Measurements from ENCODE around the gene GAN.

Gene GAN

DNA sequence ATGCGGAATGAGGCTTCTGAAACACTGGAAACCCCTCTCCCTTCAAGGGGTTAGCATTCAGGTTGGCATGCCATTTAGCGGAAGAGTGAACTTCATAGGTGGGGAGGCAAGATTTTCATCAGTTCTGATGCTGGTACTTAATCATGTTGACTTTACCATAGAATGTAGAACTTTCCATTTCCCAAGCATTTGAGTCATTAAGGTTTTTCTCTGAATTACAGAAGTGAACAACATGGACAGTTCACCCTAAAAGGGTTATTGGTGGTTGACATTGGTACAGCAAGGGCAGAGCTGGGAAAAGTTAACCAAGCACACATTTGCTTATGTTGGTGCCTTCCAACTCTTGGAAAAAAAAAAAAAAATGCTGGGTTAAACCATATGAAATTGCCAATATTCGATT is 39.1 kb downstream of the GAN start:
- Histone ChIP-seq H3K4me3 (replicated peaks; ENCODE audit: insufficient read depth, low read length) (no peak overlapping the region), H3K27ac (replicated peaks) (no peak overlapping the region), H3K27me3 (ENCODE audit: insufficient read depth, poor library complexity, severe bottlenecking) (no peaks in the 10 kb centered on the region)
- DNase-seq (ENCODE audit: low read depth in 1 of 2, low spot score in 1 of 2): no peak
- TF ChIP-seq GABPA (IDR thresholded peaks at IDR 0.05; ENCODE audit: low read depth) (no peak), SPI1 (IDR thresholded peaks at IDR 0.05; ENCODE audit: borderline replicate concordance, low read depth) (no peak), POLR2AphosphoS5 (IDR thresholded peaks at IDR 0.05; ENCODE audit: low read depth) (no peak), CTCF (IDR thresholded peaks at IDR 0.05; ENCODE audit: insufficient read depth, low read length) (no peak)
- TF ChIP-seq, protein P1, sequence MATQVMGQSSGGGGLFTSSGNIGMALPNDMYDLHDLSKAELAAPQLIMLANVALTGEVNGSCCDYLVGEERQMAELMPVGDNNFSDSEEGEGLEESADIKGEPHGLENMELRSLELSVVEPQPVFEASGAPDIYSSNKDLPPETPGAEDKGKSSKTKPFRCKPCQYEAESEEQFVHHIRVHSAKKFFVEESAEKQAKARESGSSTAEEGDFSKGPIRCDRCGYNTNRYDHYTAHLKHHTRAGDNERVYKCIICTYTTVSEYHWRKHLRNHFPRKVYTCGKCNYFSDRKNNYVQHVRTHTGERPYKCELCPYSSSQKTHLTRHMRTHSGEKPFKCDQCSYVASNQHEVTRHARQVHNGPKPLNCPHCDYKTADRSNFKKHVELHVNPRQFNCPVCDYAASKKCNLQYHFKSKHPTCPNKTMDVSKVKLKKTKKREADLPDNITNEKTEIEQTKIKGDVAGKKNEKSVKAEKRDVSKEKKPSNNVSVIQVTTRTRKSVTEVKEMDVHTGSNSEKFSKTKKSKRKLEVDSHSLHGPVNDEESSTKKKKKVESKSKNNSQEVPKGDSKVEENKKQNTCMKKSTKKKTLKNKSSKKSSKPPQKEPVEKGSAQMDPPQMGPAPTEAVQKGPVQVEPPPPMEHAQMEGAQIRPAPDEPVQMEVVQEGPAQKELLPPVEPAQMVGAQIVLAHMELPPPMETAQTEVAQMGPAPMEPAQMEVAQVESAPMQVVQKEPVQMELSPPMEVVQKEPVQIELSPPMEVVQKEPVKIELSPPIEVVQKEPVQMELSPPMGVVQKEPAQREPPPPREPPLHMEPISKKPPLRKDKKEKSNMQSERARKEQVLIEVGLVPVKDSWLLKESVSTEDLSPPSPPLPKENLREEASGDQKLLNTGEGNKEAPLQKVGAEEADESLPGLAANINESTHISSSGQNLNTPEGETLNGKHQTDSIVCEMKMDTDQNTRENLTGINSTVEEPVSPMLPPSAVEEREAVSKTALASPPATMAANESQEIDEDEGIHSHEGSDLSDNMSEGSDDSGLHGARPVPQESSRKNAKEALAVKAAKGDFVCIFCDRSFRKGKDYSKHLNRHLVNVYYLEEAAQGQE (IDR thresholded peaks at IDR 0.05; ENCODE audit: insufficient replicate concordance, low read depth): no peak

- no peak overlapping the region for H3K4me3 ChIP-seq (replicated peaks; ENCODE audit: insufficient read depth, low read length)
- no peak for DNase-seq (ENCODE audit: low read depth in 1 of 2, low spot score in 1 of 2)
- H3K27me3 ChIP-seq (ENCODE audit: insufficient read depth, poor library complexity, severe bottlenecking): no peaks in the 10 kb centered on the region
- no peak overlapping the region for H3K27ac ChIP-seq (replicated peaks)
- TF ChIP-seq SPI1 (IDR thresholded peaks at IDR 0.05; ENCODE audit: borderline replicate concordance, low read depth) (no peak), CTCF (IDR thresholded peaks at IDR 0.05; ENCODE audit: insufficient read depth, low read length) (no peak), GABPA (IDR thresholded peaks at IDR 0.05; ENCODE audit: low read depth) (no peak), POLR2AphosphoS5 (IDR thresholded peaks at IDR 0.05; ENCODE audit: low read depth) (no peak)
- TF ChIP-seq, protein P1 (IDR thresholded peaks at IDR 0.05; ENCODE audit: insufficient replicate concordance, low read depth): no peak
Measured at GRCh38 chr16:81357711-81358260, 43.0 kb downstream of the GAN start.

- DNase-seq (ENCODE audit: low read depth in 1 of 2, low spot score in 1 of 2): no peak
- no peaks in the 10 kb centered on the region for H3K27me3 ChIP-seq (ENCODE audit: insufficient read depth, poor library complexity, severe bottlenecking)
- TF ChIP-seq GABPA (IDR thresholded peaks at IDR 0.05; ENCODE audit: low read depth) (no peak), CTCF (IDR thresholded peaks at IDR 0.05; ENCODE audit: insufficient read depth, low read length) (no peak), POLR2AphosphoS5 (IDR thresholded peaks at IDR 0.05; ENCODE audit: low read depth) (no peak), SPI1 (IDR thresholded peaks at IDR 0.05; ENCODE audit: borderline replicate concordance, low read depth) (no peak)
- TF ChIP-seq, protein P1 (IDR thresholded peaks at IDR 0.05; ENCODE audit: insufficient replicate concordance, low read depth): no peak
- no peak overlapping the region for H3K4me3 ChIP-seq (replicated peaks; ENCODE audit: insufficient read depth, low read length)
- no peak overlapping the region for H3K27ac ChIP-seq (replicated peaks)
Measured at GRCh38 chr16:81358860-81359259, 44.1 kb downstream of the GAN start.

All from HL-60 (cell line).